Measurements from ENCODE around the gene CDH3. TPM values are rescaled to one million over a fixed set of nuclear protein-coding genes. Genes with fewer than 3 reads are reported as not detected.

Gene CDH3
- polyA plus RNA-seq, 2 of the 4 experiments (the other 2 are of a cell fraction), result 0.08 to 0.25 TPM

GRCh38 chr16:68717684-68718083 is 72.6 kb downstream of the CDH3 start:
- WGBS (ENCODE audit: missing lambda C conversion rate), result 85% methylated on average over 4 of the region's 4 CpGs
- ATAC-seq (no peak), DNase-seq (ENCODE audit: low read depth in 1 of 2, low spot score in 1 of 2) (no peak), FAIRE-seq (no peak)
- CTCF ChIA-PET, result interaction anchor here (0.6 to 1.7 kb wide), 4 partner anchors 20 to 404 kb away, joined by 3 to 6 read pairs (median 4); no protein-coding TSS in a partner anchor
- TF ChIP-seq HOXB5 (CRISPR knock-in tag; IDR thresholded peaks at IDR 0.05) (no peak), FOXS1 (CRISPR knock-in tag; IDR thresholded peaks at IDR 0.05) (no peak), JUNB (IDR thresholded peaks at IDR 0.05) (no peak), GATA3 (IDR thresholded peaks at IDR 0.05; ENCODE audit: borderline replicate concordance) (no peak)
- Histone ChIP-seq H3K4me3 (no peak overlapping the region), H3K27ac (no peak overlapping the region), H3K9me3 (no peaks in the 10 kb centered on the region), H3K4me1 (no peaks in the 10 kb centered on the region), H3K4me2 (no peak overlapping the region)
- POLR2A ChIA-PET, result no interaction called here

- CTCF ChIA-PET, result interaction anchor here (1.7 kb wide), 1 partner anchor 82 kb away, joined by 6 read pairs; no protein-coding TSS in a partner anchor
Observed at GRCh38 chr16:68718590-68718989, 73.5 kb downstream of the CDH3 start.

GRCh38 chr16:68719993-68720489 is 74.9 kb downstream of the CDH3 start:
- FAIRE-seq (no peak), ATAC-seq (no peak), DNase-seq (ENCODE audit: low read depth in 1 of 2, low spot score in 1 of 2) (no peak)
- no peak overlapping the region for H3K27ac ChIP-seq
- no peaks in the 10 kb centered on the region for H3K4me1 ChIP-seq
- 48% methylated on average over 2 of the region's 2 CpGs for WGBS (ENCODE audit: missing lambda C conversion rate)
- no peak overlapping the region for H3K4me2 ChIP-seq
- ChIA-PET POLR2A (no interaction called here), CTCF (interaction anchor here (0.7 kb wide), 1 partner anchor 92 kb away, joined by 3 read pairs; no protein-coding TSS in a partner anchor)
- no peak overlapping the region for H3K4me3 ChIP-seq
- H3K9me3 ChIP-seq, result no peaks in the 10 kb centered on the region
- TF ChIP-seq, protein P1, sequence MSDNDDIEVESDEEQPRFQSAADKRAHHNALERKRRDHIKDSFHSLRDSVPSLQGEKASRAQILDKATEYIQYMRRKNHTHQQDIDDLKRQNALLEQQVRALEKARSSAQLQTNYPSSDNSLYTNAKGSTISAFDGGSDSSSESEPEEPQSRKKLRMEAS (IDR thresholded peaks at IDR 0.05), result no peak
- TF ChIP-seq JUN (IDR thresholded peaks at IDR 0.05) (no peak), ESRRA (IDR thresholded peaks at IDR 0.05; ENCODE audit: borderline replicate concordance, low read length) (no peak), TFCP2L1 (CRISPR knock-in tag; IDR thresholded peaks at IDR 0.05) (no peak)
- TF ChIP-seq, protein P2, sequence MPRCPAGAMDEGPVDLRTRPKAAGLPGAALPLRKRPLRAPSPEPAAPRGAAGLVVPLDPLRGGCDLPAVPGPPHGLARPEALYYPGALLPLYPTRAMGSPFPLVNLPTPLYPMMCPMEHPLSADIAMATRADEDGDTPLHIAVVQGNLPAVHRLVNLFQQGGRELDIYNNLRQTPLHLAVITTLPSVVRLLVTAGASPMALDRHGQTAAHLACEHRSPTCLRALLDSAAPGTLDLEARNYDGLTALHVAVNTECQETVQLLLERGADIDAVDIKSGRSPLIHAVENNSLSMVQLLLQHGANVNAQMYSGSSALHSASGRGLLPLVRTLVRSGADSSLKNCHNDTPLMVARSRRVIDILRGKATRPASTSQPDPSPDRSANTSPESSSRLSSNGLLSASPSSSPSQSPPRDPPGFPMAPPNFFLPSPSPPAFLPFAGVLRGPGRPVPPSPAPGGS (IDR thresholded peaks at IDR 0.05), result no peak

More at GRCh38 chr16:68718590-68718989, 73.5 kb downstream of the CDH3 start:
- Histone ChIP-seq H3K4me3 (no peak overlapping the region), H3K4me1 (no peaks in the 10 kb centered on the region), H3K27ac (no peak overlapping the region), H3K9me3 (no peaks in the 10 kb centered on the region), H3K4me2 (no peak overlapping the region)
- no peak for DNase-seq (ENCODE audit: low read depth in 1 of 2, low spot score in 1 of 2)
- TF ChIP-seq ZNF302 (CRISPR knock-in tag; IDR thresholded peaks at IDR 0.05), result no peak
- TF ChIP-seq, protein P3, sequence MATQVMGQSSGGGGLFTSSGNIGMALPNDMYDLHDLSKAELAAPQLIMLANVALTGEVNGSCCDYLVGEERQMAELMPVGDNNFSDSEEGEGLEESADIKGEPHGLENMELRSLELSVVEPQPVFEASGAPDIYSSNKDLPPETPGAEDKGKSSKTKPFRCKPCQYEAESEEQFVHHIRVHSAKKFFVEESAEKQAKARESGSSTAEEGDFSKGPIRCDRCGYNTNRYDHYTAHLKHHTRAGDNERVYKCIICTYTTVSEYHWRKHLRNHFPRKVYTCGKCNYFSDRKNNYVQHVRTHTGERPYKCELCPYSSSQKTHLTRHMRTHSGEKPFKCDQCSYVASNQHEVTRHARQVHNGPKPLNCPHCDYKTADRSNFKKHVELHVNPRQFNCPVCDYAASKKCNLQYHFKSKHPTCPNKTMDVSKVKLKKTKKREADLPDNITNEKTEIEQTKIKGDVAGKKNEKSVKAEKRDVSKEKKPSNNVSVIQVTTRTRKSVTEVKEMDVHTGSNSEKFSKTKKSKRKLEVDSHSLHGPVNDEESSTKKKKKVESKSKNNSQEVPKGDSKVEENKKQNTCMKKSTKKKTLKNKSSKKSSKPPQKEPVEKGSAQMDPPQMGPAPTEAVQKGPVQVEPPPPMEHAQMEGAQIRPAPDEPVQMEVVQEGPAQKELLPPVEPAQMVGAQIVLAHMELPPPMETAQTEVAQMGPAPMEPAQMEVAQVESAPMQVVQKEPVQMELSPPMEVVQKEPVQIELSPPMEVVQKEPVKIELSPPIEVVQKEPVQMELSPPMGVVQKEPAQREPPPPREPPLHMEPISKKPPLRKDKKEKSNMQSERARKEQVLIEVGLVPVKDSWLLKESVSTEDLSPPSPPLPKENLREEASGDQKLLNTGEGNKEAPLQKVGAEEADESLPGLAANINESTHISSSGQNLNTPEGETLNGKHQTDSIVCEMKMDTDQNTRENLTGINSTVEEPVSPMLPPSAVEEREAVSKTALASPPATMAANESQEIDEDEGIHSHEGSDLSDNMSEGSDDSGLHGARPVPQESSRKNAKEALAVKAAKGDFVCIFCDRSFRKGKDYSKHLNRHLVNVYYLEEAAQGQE (IDR thresholded peaks at IDR 0.05), result no peak
- TF ChIP-seq FOSL2 (IDR thresholded peaks at IDR 0.05), result no peak
- TF ChIP-seq FOSL2 (CRISPR knock-in tag; IDR thresholded peaks at IDR 0.05), result no peak
- TF ChIP-seq HOXB5 (CRISPR knock-in tag; IDR thresholded peaks at IDR 0.05), result no peak
- no peak for TF ChIP-seq POLR2A (IDR thresholded peaks at IDR 0.05; ENCODE audit: low read length)
- TF ChIP-seq ZC3H11A (IDR thresholded peaks at IDR 0.05), result no peak
- TF ChIP-seq ESRRA (IDR thresholded peaks at IDR 0.05; ENCODE audit: borderline replicate concordance, low read length), result no peak
- no peak for TF ChIP-seq CHD4 (IDR thresholded peaks at IDR 0.05; ENCODE audit: borderline replicate concordance)
- TF ChIP-seq PHF8 (IDR thresholded peaks at IDR 0.05; ENCODE audit: borderline replicate concordance, low read depth), result no peak
- TF ChIP-seq MAFK (IDR thresholded peaks at IDR 0.05; ENCODE audit: partially characterized antibody), result no peak
- no peak for TF ChIP-seq FOSB (CRISPR knock-in tag; IDR thresholded peaks at IDR 0.05)
- TF ChIP-seq RNF2 (IDR thresholded peaks at IDR 0.05; ENCODE audit: borderline replicate concordance, low read depth), result no peak
- TF ChIP-seq, protein P4, sequence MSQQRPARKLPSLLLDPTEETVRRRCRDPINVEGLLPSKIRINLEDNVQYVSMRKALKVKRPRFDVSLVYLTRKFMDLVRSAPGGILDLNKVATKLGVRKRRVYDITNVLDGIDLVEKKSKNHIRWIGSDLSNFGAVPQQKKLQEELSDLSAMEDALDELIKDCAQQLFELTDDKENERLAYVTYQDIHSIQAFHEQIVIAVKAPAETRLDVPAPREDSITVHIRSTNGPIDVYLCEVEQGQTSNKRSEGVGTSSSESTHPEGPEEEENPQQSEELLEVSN (IDR thresholded peaks at IDR 0.05; ENCODE audit: borderline replicate concordance, low read depth), result no peak
- POLR2A ChIA-PET, result no interaction called here
- WGBS (ENCODE audit: missing lambda C conversion rate), result 82% methylated on average over 9 of the region's 9 CpGs
- ATAC-seq, result no peak
- FAIRE-seq, result no peak
